Left ventricle myocardium inferior (tissue), 1 donor: ENCODE measurements around the gene PSMA5. TPM values are rescaled to one million over a fixed set of nuclear protein-coding genes. Genes with fewer than 3 reads are reported as not detected.
A peak's percentile ranks its signal among the peaks of the same experiment; 100 is the strongest.

Experiments used
- DNase-seq: peaks from one replicate; pipeline ENCODE4 v3.0.0-alpha.2; 2020
- H3K27ac ChIP-seq: fragments of 200-600 bp; replicated peaks from 2 replicates; pipeline ENCODE4 v1.8.0; 2021
- H3K27me3 ChIP-seq: fragments of 200-600 bp; 2 replicates; pipeline ENCODE4 v1.8.0; 2021; ENCODE audit warnings: low read depth
- H3K36me3 ChIP-seq: fragments of 200-600 bp; 2 replicates; pipeline ENCODE4 v1.8.0; 2021
- H3K4me1 ChIP-seq: fragments of 200-600 bp; 2 replicates; pipeline ENCODE4 v1.8.0; 2021
- H3K4me3 ChIP-seq: fragments of 200-600 bp; 2 replicates; pipeline ENCODE4 v1.8.0; 2021; ENCODE audit warnings: mild to moderate bottlenecking, moderate library complexity
- H3K9me3 ChIP-seq: fragments of 200-600 bp; replicated peaks from 2 replicates; pipeline ENCODE4 v1.8.0; 2021
- intact Hi-C: fragments of 100-400 bp; cut with micrococcal nuclease; formaldehyde crosslinking; loops from one replicate; pipeline ENCODE4 v1.11.0; 2022
- total RNA-seq: library from RNA; stranded (reverse); fragmentation: NEBNext Ultra II Directional; extraction: Animal tissue kit (Norgen Biotek cat#: 25700); gene quantifications from one replicate; pipeline ENCODE4 v1.2.1, GENCODE V29; 2021
- TF ChIP-seq, protein P1 (sequence below): fragments of 200-600 bp; IDR thresholded peaks from 2 replicates; pipeline ENCODE4 v1.8.0; 2021; ENCODE audit warnings: antibody characterized with exemption, mild to moderate bottlenecking, borderline replicate concordance
- donor health status: DM: no; HTN: yes; CAD: no; lungs with severe emphysema.

Gene PSMA5
- total RNA-seq, 1 donor from 2014 or later: 49.9 TPM

DNA sequence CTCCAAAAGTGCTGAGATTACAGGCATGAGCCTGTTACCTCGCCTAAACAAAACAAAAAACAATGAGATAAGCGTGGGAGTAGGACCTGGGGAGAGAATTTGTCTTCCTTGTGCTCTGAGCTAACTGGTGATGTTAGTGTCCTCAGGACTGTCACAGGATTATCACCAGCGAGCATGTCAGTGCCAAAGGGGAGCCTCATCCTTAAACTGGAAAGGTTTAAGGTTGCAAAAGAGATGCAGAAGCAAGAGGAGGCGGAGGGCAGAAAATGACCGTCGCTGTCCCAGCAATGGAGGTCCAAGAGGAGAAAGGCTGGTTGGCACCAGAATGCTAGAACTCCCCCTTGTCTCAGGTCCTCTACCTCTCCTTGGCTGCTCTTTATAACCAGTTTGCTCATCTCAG, 44.0 kb upstream of the PSMA5 start:
- H3K9me3 ChIP-seq: no peaks in the 10 kb centered on the region
- H3K36me3 ChIP-seq: no peaks in the 10 kb centered on the region
- H3K4me1 ChIP-seq: peaks cover 59% of the 10 kb centered on the region
- TF ChIP-seq, protein P1, sequence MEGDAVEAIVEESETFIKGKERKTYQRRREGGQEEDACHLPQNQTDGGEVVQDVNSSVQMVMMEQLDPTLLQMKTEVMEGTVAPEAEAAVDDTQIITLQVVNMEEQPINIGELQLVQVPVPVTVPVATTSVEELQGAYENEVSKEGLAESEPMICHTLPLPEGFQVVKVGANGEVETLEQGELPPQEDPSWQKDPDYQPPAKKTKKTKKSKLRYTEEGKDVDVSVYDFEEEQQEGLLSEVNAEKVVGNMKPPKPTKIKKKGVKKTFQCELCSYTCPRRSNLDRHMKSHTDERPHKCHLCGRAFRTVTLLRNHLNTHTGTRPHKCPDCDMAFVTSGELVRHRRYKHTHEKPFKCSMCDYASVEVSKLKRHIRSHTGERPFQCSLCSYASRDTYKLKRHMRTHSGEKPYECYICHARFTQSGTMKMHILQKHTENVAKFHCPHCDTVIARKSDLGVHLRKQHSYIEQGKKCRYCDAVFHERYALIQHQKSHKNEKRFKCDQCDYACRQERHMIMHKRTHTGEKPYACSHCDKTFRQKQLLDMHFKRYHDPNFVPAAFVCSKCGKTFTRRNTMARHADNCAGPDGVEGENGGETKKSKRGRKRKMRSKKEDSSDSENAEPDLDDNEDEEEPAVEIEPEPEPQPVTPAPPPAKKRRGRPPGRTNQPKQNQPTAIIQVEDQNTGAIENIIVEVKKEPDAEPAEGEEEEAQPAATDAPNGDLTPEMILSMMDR: no peak
- H3K4me3 ChIP-seq: no peak overlapping the region
- intact Hi-C loops: no loop called here
- no peak overlapping the region for H3K27ac ChIP-seq
- H3K27me3 ChIP-seq: peaks cover 53% of the 10 kb centered on the region
- DNase-seq: no peak

DNA sequence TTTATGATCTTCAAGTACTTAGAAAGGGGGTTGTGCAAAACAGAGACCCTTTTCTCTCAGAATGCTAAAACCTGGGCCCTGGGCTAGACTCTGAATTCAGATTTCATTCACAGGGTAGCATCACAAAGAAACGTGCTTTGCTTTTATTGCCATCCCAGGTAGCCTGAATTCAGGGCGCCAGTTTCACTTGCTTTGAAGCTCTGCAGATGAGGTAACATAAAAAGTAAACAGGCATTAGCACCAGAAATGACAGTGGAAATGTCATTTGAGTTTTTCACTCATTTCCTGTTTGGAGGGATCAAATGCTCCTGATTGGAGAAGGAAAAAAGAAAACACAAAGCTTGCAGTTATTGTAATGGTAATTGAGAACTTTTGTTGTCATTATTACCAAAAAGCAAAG, 42.7 kb upstream of the PSMA5 start:
- H3K4me1 ChIP-seq: peaks cover 51% of the 10 kb centered on the region
- no peaks in the 10 kb centered on the region for H3K36me3 ChIP-seq
- TF ChIP-seq, protein P1: no peak
- H3K9me3 ChIP-seq: no peaks in the 10 kb centered on the region
- no peak overlapping the region for H3K27ac ChIP-seq
- peaks cover 62% of the 10 kb centered on the region for H3K27me3 ChIP-seq
- intact Hi-C loops: no loop called here
- H3K4me3 ChIP-seq: no peak overlapping the region
- no peak for DNase-seq

DNA sequence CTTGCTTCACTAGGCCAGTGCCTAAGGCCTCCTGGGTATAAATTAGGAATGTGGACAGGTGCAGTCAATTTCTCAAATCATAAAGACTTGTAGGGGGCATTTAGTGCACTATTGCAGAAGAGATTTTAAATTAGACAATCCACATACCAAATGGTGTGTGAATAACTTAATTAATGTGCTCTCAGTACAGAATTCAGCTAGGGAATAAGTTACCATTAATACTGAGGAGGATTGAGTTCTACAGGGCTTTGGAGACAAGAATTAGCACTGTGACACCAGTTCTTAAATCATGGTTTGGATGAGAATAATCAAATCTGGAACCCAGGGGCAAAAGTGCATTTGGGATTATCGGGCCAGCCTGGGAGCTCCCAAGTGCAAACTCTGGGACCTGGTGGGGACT, 41.8 kb upstream of the PSMA5 start:
- no peaks in the 10 kb centered on the region for H3K9me3 ChIP-seq
- peak overlapping the region; percentile 91 for H3K27ac ChIP-seq
- H3K36me3 ChIP-seq: no peaks in the 10 kb centered on the region
- no peak for DNase-seq
- intact Hi-C loops: no loop called here
- H3K4me1 ChIP-seq: peaks cover 44% of the 10 kb centered on the region
- peaks cover 70% of the 10 kb centered on the region for H3K27me3 ChIP-seq
- H3K4me3 ChIP-seq: peak overlapping the region; percentile 84
- TF ChIP-seq, protein P1: no peak

DNA sequence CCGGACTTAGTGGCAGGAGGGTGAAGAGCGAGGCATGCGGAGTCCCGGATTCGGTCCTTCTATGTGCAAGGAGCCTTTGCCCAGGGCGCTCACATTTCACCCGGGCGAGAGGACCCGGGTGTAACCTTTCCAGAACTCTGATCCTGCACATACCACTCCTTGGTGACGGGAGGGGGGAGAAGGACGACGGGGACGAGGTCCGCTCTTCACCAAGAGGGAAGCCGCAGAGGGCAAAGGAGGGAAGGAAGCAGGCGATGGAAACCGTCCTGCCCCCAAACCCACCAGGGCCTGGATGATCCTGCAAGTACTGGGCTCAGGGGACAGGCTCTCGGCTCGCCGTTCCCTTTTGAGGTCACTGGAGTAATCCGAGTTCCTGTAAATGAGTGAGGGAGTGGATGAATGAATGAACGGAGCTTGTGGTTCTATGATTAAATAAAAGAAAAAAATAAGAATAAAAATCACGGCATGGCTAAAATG, 41.1 kb upstream of the PSMA5 start:
- H3K27ac ChIP-seq: peak overlapping the region; percentile 91
- TF ChIP-seq, protein P1: no peak
- H3K4me1 ChIP-seq: peaks cover 37% of the 10 kb centered on the region
- no peaks in the 10 kb centered on the region for H3K9me3 ChIP-seq
- intact Hi-C loops: no loop called here
- H3K4me3 ChIP-seq: peak overlapping the region; percentile 84
- DNase-seq: no peak
- H3K36me3 ChIP-seq: no peaks in the 10 kb centered on the region
- H3K27me3 ChIP-seq: peaks cover 76% of the 10 kb centered on the region

DNA sequence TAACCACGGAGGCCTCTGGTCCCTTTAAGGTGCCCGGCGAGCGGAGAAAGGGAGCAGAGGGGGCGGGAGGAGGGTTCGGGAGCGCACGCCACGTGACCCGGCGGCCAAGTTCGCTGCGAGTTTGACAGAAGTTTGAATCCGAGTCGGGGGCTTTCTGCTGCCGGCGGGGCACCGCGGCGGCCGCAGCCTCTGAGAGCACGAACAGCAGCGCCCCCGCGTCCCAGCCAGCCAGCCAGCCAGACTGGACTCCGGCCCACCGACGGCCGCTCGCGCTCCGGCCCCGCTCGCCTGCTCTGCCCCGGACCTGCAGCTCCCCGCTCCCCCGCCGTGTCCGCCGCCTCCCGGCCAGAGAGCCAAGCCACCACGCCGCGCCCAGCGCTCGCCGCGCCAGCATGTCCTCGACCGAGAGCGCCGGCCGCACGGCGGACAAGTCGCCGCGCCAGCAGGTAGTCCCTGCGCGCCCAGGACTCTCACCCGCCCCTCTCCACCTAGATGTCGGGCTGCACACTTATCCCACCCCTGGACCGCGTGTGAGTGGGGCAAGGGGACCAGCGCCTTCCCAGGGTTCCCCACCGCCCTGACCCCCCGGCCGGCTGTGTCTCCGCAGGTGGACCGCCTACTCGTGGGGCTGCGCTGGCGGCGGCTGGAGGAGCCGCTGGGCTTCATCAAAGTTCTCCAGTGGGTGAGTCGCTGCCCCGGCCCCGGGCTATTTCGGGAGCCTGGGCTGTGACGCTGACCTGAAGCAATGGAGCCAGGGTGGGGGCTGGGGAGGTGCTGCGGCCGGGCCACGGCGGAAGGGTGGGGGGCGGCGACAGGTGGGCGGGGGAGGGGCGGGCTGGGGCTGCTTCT, 40.4 kb upstream of the PSMA5 start, which contains the start of gene SYPL2:
SYPL2 (plus strand) TSS at position 95 of the 849 bp plus-strand sequence; CDS start at position 393, 298 bp downstream.
- TF ChIP-seq, protein P1: peak; percentile 15
- DNase-seq: peak; percentile 64
- Histone ChIP-seq H3K36me3 (no peaks in the 10 kb centered on the region), H3K27me3 (peaks cover 78% of the 10 kb centered on the region), H3K27ac (peak within 1 kb of the TSS; percentile 91), H3K9me3 (no peaks in the 10 kb centered on the region), H3K4me1 (peaks cover 35% of the 10 kb centered on the region), H3K4me3 (peak within 1 kb of the TSS; percentile 84)
- intact Hi-C loops: no loop called here
